Activated CD4-positive, alpha-beta T cell treated with anti-CD3 and anti-CD28 coated beads, Interleukin-2, amount 50 U/mL, for 1 hour (primary cell): Measurements from ENCODE around the gene OCA2.
"Not testable (repeated sequence)": the region's sequence is repeated elsewhere in the genome, so short reads cannot be mapped to it uniquely, and the experiment has no call there.

ENCODE experiments used
- DNase-seq: peaks from one replicate; pipeline ENCODE4 v3.0.0-alpha.2; 2020

Gene OCA2

GRCh38 chr15:27990521-27991515 lies 108.3 kb downstream of the OCA2 start:
- no peak for DNase-seq

- no peak for DNase-seq
These were observed 109.3 kb downstream of the OCA2 start for GRCh38 chr15:27989838-27990237.

GRCh38 chr15:27989427-27989826 lies 109.7 kb downstream of the OCA2 start:
- no peak for DNase-seq

- DNase-seq, result no peak
These were observed 114.0 kb downstream of the OCA2 start for GRCh38 chr15:27985099-27985498.

GRCh38 chr15:27983496-27983895 lies 115.6 kb downstream of the OCA2 start:
- no peak for DNase-seq

DNA sequence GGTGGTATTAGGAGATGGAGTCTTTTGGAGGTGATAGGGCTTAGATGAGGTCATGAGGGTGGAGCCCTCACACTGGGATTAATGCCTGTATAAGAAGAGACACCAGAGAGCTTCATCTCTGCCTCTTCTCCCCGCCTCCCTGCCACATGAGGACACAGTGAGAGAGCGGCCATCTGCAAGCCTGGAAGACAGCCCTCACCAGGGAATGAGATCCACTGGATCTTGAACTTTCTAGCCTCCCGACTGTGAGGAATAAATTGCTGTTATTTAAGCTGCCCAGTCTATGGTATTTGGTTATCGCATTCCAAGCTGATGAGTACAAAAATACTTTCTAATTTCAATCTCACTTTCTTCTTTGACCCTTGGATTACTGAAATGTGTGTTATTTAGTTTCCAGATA lies 121.4 kb downstream of the OCA2 start:
- no peak for DNase-seq

DNA sequence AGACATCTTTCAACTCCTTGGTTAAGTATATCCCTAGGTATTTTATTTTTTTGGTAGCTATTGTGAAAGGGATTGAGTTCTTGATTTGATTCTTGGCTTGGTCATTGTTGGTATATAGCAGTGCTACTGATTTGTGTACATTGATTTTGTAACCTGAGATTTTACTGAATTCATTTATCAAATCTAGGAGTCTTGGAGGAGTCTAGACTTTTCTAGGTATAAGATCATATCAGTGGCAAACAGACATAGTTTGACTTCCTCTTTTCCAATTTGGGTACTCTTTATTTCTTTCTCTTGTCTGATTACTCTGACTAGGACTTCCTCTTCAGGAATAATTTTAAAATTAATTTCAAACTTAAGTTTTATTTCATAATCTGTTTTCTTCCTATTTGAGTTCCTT lies 125.2 kb downstream of the OCA2 start:
- no peak for DNase-seq

DNA sequence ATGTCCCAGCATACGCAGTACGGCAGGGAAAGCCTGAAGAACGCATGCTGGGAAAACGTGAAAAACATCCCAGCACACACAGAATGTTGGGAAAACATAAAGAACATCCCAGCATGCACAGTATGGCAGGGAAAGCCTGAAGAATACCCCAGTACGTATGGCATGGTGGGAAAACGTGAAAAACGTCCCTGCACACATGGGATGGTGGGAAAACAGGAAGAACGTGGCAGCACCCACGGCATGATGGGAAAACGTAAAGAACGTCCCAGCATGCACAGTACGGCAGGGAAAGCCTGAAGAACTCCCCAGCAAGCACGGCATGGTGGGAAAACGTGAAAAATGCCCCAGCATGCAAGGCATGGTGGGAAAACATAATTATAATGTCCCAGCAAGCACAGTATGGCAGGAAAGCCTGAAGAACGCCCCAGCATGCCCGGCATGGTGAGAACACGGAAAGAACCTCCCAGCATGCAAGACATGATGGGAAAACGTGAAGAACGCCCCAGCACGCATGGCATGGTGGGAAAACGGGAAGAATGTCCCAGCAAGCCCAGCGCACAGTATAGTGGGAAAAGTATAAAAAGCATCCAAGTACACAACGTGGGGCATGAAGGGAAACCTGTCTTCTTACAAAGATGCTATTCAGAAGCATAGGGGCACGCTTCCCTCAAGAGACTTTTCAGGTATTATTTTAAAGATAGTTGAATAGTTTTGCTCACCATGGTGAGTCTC lies 128.3 kb downstream of the OCA2 start:
- DNase-seq, result no peak

GRCh38 chr15:27967541-27967940 lies 131.6 kb downstream of the OCA2 start:
- no peak for DNase-seq

GRCh38 chr15:27965546-27965945 lies 133.6 kb downstream of the OCA2 start:
- no peak for DNase-seq

GRCh38 chr15:27961801-27962200 lies 137.3 kb downstream of the OCA2 start:
- DNase-seq, result no peak

DNA sequence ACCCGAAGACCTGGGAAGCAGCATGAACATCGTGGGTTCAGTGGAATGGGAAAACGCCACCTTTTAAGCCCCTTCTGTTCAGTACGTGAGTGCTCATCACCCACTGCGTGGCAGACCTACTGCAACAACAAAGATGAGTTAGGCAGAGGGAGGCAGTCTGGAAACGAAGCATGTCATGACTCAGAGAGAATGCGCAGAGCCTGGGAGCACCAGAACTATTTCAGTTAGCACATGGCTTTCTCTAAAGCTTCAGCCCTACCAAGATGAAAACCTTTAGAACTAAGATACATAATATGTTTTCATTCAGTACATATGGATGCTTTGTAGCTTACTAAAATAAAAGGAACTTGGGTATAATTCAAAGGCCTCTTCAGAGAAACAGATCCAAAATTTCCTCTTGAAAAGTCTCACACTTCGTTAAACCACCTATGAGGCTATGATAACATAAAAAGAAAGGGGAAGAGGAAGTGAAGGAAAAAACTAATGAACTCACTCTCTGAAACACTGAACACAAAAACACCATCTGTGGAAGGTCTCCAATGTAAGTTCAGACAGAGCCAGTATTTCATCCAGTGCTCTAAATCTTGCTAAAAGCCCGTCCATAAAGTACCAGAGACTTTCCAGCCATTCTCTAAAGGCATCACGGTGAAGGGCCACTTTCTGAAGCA lies 140.1 kb downstream of the OCA2 start:
- no peak for DNase-seq

GRCh38 chr15:27956285-27956684 lies 142.8 kb downstream of the OCA2 start:
- no peak for DNase-seq

DNA sequence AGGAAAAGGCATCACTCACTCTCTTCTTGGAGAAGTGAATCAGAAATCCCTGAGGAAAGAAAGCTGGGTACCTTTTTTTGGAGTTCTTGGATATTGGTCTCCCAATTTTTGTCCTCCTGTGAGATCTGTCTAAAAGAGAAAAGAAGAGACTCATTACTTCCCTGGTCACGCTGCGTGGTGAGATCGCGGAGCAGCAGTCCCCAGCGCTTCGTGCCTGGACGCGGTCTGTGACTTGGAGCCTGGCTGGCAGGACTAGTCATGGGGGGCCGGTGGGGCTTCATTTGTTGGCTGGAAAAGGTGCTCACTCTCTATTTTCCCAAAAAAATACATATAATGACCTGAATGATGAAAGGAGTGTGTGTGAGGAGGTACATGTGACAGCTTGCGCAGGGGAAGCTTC lies 144.0 kb downstream of the OCA2 start:
- DNase-seq, result no peak

DNA sequence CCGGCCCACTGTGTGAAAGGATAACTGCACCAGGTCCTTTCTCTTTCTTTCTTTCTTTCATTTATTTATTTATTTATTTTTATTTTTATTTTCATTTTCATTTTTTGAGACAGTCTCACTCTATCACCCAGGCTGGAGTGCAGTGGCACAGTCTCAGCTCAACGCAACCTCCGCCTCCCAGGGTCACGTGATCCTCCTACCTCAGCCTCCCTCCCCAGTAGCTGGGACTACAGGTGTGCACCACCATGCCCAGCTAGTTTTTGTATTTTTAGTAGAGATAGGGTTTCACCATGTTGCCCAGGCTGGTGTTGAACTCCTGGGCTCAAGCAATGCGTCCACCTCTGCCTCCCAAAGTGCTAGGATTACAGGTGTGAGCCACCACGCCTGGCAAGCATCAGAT lies 146.5 kb downstream of the OCA2 start:
- not testable (repeated sequence) for DNase-seq

DNA sequence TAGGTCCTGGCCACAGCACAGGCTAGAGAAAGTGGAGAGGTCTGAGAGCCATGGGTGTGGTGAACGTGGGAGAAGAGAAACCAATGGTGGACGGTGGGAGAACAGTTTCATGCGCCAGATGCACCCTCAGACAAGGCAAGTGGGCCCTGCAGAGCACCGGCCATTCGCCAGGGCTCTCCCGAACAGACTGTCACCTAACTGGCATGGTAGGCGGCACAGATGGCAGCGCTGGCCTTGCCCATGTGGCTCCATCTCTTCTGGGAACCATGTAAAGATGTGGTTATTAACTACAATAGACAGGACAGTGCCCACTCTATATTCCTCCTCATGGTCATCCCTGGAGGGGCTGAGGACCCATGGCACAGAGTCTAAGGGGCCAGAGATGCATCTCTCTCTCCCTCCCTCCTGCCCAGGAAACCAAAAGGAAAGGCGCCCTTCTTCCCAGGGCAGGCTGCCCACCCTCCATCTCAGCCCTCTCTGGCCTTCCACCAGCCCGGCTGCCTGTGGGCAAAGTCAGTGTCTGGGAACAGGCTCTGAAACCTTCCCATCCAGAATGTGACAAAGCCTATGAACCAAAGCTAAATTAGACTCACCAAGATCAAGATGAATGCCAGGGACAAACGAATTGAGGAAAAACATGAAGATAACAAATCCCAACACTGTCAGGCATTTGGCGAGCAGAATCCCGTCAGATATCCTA lies 147.8 kb downstream of the OCA2 start:
- DNase-seq, result no peak

GRCh38 chr15:27949089-27949488 lies 150.0 kb downstream of the OCA2 start:
- no peak for DNase-seq

DNA sequence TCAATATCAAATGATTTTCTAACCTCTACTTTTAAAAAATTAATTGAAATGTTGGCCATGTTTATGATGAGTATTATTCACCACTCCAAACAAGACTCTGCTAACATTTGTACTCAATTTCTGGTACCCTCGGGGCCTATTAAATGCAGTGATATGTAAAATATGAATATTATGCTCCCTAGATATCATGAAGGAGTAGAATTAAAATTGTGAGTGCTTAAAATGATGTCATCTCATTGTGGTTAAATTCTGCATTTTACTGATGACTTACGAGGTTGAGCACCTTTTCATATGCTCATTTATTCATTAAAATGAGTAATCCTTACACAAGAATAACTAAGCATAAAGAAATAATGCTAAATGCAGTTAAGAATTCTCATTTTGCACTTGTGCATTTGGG lies 159.9 kb downstream of the OCA2 start:
- no peak for DNase-seq

GRCh38 chr15:27937851-27938250 lies 161.3 kb downstream of the OCA2 start:
- no peak for DNase-seq

DNA sequence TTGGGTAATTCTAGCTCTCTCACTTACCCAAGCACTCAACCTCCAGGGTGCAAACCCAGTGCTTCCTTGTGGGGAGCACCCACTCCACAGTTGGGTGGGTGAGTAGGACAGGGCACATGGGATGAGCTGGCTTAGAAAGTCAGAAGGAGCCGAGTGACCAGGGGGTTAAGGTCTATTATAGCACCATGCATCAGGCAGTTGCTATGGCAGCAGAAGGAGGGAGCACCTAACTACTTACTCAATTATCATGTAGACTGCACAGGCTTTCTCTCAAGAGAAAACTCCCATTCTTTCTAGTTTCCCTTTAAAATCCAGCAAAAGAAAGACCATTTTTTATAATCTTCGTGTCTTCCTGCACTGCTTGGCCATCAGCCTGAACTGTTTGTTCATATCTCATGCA lies 163.0 kb downstream of the OCA2 start:
- no peak for DNase-seq

DNA sequence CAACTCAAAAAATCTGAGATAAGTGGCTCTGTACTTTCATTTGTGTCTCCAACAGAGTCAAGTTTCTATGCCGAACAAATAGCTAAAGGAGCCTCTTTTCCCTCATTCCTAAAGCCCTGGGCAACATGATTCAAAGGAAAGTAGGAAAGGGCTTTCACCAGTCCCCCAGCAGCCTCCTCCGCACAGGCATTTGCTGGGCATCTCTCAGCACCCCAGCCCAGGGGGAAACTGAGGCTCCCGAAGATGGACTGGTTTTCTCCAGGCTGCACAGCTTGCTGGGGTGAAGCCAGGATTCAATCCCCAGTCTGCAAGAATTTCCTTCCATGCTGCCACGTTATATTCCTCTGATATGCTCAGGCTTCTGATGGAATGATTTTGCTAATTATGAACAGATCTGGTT lies 163.8 kb downstream of the OCA2 start:
- DNase-seq, result no peak

DNA sequence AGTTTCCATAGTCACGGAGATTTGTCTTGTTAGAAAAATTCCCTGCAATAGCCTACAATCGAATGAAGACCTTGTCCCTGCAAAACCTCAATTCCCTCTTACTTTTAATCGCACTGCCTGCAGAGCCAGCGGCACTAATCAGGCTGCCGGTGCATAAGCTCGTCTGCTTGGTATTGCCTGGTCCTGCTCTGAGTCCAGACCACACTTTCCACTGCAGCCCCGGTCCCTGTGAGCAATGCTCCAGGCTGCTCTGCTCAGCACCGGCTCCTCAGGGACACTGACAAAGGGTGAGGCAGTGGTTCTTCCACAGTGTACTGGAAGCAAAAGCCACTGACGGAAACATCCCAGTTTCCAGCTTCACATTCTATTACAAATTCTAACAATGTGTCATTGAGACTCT lies 164.3 kb downstream of the OCA2 start:
- DNase-seq, result no peak

GRCh38 chr15:27933562-27933961 lies 165.6 kb downstream of the OCA2 start:
- no peak for DNase-seq
